ENCODE results near the gene CDKN2AIPNL.
A peak's percentile ranks its signal among the peaks of the same experiment; 100 is the strongest.

CDKN2AIPNL gene

GRCh38 chr5:134439210-134439654 is 27.6 kb upstream of the CDKN2AIPNL start:
- no peak for TF ChIP-seq CTCF (conservative IDR thresholded peaks at IDR 0.05; ENCODE audit: control insufficient read depth, insufficient read depth, low read depth, low read length)
- H3K4me3 ChIP-seq (ENCODE audit: control insufficient read depth, low read depth, low read length), result no peak overlapping the region
- DNase-seq (ENCODE audit: low read depth), result peak; percentile 98

GRCh38 chr5:134438721-134439123 is 27.0 kb upstream of the CDKN2AIPNL start:
- TF ChIP-seq CTCF (conservative IDR thresholded peaks at IDR 0.05; ENCODE audit: control insufficient read depth, insufficient read depth, low read depth, low read length), result no peak
- no peak overlapping the region for H3K4me3 ChIP-seq (ENCODE audit: control insufficient read depth, low read depth, low read length)
- no peak for DNase-seq (ENCODE audit: low read depth)

GRCh38 chr5:134437847-134438581 is 26.3 kb upstream of the CDKN2AIPNL start:
- no peak for TF ChIP-seq CTCF (conservative IDR thresholded peaks at IDR 0.05; ENCODE audit: control insufficient read depth, insufficient read depth, low read depth, low read length)
- DNase-seq (ENCODE audit: low read depth), result peak; percentile 95
- no peak overlapping the region for H3K4me3 ChIP-seq (ENCODE audit: control insufficient read depth, low read depth, low read length)

DNA sequence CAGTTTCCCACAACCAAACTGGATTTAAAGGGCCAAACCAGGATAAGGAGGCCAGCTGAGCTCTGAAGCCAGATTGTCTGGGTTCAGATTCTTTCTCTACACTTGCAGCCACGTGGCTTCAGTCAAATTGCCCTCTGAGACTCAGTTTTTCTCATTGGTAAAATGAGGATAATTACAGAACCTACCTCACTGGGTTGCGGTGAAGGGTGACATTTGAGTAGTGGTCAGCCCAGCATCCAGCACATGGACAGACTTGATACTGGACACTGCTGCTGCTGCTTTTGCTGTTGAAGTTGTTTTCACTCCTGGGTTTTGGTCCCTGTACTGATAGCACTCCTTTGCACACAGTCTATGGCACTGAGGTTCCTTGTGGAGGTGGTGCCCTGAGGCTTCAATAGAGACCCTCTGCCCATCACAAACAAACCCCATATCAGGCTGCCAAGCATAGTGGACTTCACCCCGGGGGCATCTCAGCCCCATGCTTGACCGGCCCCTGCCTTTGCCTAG is 25.7 kb upstream of the CDKN2AIPNL start:
- no peak overlapping the region for H3K4me3 ChIP-seq (ENCODE audit: control insufficient read depth, low read depth, low read length)
- DNase-seq (ENCODE audit: low read depth), result no peak

DNA sequence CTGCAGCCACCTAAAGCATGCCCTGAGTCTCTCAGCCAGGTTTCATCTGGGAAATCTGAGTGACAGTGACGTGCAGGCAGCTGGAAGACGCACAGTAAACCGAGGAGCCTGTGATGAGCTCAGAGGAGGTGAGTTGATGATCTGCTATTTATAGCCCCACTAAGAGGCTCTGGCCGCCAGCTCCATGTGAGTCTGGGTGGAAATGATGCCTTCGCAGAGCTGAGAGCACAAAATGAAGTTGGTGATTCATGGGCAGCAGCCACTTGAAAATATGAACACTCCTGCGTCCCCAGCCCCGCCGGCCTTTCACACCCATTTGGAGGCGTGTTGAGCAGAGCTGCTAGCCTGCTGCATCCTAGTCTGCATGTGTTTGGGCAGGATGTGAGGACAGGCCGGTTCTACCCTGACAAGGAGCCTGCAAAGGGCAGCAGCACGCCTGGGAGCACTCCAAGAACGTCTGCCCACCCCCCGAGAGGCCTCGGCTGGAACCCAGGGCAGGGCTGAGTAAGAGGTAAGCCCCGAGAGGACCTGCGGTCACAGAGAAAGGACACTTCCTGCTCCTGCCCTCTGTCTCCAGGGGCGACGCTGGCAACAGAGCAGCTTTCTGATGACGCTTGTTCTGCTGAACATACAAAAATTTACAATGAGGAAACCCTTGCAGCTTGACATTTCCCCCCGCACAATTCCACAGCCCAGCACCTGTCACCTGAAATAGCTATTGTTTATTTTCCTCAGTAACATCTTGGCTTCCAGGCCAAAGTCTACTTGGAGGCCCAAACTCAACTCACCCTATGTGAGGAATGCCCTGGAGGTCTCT is 25.1 kb upstream of the CDKN2AIPNL start:
- H3K4me3 ChIP-seq (ENCODE audit: control insufficient read depth, low read depth, low read length), result no peak overlapping the region
- TF ChIP-seq CTCF (conservative IDR thresholded peaks at IDR 0.05; ENCODE audit: control insufficient read depth, insufficient read depth, low read depth, low read length), result no peak
- DNase-seq (ENCODE audit: low read depth), result peak; percentile 96

More for the DNA sequence above, 25.7 kb upstream of the CDKN2AIPNL start:
- TF ChIP-seq CTCF (conservative IDR thresholded peaks at IDR 0.05; ENCODE audit: control insufficient read depth, insufficient read depth, low read depth, low read length), result no peak

DNA sequence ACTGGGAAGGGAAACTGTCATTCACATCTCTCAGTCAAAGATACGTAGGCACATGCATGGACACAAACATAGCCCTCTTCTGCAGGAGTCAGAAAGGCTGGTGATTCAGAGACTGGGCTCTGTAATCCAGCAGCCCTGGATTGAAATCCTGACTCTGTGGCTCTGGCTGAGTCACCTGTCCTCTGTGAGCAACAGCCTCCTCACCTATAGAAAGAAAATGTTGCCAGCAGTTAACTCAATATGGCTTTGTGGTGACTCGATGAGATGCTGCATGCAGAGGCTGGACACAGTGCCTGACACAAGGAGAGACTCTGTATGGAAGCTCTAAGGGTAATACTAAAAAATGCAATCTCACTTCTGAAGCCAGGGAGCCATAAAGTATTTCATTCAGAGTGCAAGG is 23.9 kb upstream of the CDKN2AIPNL start:
- peak; percentile 90 for DNase-seq (ENCODE audit: low read depth)
- H3K4me3 ChIP-seq (ENCODE audit: control insufficient read depth, low read depth, low read length), result no peak overlapping the region
- no peak for TF ChIP-seq CTCF (conservative IDR thresholded peaks at IDR 0.05; ENCODE audit: control insufficient read depth, insufficient read depth, low read depth, low read length)
